22Rv1 (cell line): ENCODE measurements around the gene PSMC3IP.

Source experiments
- ZFX ChIP-seq: fragments of 450-650 bp; IDR thresholded peaks from 2 replicates; pipeline ENCODE4 v1.6.1; 2017; ENCODE audit warnings: antibody characterized with exemption, borderline replicate concordance
- TF ChIP-seq, protein P1 (sequence below): fragments of 450-650 bp; IDR thresholded peaks from 2 replicates; pipeline ENCODE4 v1.5.1; 2017; ENCODE audit warnings: mild to moderate bottlenecking

GRCh38 chr17:42538482-42538881 is 39.0 kb downstream of the PSMC3IP start:
- TF ChIP-seq, protein P1, sequence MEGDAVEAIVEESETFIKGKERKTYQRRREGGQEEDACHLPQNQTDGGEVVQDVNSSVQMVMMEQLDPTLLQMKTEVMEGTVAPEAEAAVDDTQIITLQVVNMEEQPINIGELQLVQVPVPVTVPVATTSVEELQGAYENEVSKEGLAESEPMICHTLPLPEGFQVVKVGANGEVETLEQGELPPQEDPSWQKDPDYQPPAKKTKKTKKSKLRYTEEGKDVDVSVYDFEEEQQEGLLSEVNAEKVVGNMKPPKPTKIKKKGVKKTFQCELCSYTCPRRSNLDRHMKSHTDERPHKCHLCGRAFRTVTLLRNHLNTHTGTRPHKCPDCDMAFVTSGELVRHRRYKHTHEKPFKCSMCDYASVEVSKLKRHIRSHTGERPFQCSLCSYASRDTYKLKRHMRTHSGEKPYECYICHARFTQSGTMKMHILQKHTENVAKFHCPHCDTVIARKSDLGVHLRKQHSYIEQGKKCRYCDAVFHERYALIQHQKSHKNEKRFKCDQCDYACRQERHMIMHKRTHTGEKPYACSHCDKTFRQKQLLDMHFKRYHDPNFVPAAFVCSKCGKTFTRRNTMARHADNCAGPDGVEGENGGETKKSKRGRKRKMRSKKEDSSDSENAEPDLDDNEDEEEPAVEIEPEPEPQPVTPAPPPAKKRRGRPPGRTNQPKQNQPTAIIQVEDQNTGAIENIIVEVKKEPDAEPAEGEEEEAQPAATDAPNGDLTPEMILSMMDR = no peak
- no peak for TF ChIP-seq ZFX
